NCI-H524 treated with DMSO at 0.1 percent for 48 hours (cell line): ENCODE measurements around the gene MARCHF3.
A peak's percentile ranks its signal among the peaks of the same experiment; 100 is the strongest.
"Not testable (repeated sequence)": the region's sequence is repeated elsewhere in the genome, so short reads cannot be mapped to it uniquely, and the experiment has no call there.

Source experiments
- DNase-seq: peaks from one replicate; lab custom pipeline; 2025; lab: John Stamatoyannopoulos, UW

MARCHF3 gene

GRCh38 chr5:126953640-126954039, 76.7 kb downstream of the MARCHF3 start:
- DNase-seq: no peak

DNA sequence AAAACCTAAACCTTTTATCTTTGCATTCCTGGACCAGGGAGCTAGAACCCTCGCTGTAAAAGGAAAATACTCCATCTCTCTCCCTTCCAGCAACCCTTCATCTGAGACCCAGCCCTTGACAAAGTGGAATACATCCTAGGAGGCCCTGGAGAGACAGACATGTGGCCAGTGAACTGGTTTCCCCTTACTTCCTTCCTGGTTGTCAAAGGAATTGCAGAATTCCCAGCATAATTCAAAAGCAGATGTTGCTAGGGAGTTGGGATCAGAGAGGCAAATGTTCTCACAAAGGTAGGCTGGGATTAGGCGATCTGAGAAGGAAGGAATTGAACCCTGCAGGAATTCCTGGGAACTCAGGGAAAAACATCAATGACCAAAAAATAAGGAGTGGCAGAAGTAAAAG, 80.9 kb downstream of the MARCHF3 start:
- no peak for DNase-seq

DNA sequence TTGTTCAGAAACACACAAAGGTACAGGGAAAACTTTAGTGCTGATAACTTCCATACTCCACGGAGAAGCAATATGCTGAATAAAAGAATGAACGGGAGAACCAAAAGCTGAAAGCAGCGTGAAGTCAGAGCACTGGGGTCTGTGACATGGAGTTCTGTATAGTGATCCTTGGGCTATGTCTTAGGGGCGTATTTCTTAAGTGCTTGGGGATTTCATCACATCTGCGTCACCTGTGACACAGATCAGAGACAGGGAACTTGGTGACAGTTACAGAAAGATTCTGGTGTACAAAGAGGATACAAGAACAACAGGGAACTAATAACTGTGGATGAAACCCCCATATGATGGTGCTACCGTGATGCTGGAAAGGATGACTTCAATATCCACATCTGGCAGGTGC, 81.9 kb downstream of the MARCHF3 start:
- no peak for DNase-seq

DNA sequence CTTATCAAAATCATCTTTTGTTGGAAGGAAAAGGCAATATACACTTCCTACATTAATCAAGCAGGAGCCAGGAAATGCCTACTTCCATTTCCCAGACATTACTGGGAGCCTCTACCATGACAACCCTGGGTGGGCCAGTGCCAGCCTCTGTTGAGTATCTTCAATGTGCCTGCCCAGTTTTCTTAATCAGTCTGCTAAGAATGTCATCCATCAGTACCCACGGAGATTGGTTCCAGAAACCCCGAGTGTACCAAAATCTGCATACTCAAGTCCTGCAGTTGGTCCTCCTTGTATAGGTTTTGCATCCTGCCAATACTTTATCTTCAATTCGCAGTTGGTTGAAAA, 82.4 kb downstream of the MARCHF3 start:
- DNase-seq: no peak

- no peak for DNase-seq
Observed at GRCh38 chr5:126947146-126948010, 83.0 kb downstream of the MARCHF3 start.

DNA sequence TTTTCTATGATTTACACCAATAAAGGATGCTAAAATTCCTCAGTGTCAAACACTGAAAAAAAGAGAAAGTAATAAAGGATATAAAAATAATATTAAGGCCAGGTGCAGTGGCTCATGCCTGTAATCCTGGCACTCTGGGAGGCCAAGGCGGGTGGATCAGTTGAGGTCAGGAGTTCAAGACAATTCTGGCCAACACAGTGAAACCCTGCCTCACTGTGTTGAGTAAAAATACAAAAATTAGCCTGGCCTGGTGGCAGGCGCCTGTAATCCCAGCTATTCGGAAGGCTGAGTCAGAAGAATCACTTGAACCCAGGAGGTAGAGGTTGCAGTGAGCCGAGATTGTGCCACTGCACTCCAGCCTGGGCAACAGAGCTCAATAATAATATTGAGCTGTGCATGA, 87.5 kb downstream of the MARCHF3 start:
- DNase-seq: not testable (repeated sequence)

GRCh38 chr5:126941403-126941802, 89.0 kb downstream of the MARCHF3 start:
- DNase-seq: no peak

DNA sequence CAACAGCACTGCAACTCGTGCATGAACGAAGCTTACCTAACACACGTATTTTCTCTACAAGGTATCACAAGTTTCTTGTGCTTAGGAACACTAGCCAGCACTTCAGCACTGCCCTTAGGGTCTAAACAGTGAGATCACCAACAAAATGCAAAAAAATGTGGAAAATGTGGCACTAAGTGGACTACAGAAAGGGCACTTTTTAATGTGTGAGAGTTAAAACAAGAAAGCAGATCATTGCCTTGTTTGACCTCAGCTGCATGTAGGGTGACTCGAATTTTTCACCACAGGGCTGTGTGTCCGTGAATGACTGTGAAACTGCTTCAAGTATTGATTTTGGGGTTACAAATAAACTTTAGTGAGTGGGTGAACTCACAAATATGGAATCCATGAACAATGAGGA, 90.5 kb downstream of the MARCHF3 start:
- DNase-seq: no peak

DNA sequence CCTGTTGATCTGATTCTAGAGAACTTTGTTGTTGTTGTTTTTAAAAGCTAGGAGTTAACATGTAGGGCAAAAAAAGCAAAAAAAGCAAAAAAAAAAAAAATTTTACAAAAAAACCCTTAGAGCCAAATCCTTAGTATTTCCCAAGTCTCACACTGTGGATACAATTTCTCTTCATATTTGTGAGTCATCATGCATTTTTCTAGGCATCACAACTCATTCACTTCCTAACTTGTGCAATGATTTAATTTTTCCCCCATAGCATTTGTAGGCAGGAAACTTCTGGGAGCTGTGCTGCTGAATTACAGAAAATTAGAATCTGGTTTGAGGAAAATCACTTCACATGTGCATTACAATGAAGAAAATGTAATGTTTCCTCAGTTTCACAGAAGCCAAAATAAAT, 91.9 kb downstream of the MARCHF3 start:
- DNase-seq: no peak

DNA sequence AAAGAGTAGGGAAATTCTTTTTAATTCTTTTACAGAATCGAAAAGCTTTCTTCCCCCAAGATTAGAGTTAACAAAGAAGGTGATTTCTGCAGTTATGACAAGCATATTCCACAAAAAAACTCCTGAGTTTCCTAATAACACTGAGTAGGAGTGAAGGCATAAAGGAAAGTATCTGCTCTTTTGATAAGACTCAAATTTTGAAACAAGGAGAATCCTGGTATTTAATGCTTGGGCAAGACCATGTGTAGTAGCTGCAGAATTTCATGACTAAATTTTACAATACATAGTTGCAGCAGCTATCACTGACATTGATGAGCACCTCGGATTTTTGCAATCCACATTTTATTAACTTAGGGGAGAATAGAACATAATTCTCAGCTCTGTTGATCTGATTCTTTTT, 92.6 kb downstream of the MARCHF3 start:
- DNase-seq: no peak

- DNase-seq: no peak
Observed at GRCh38 chr5:126936775-126937418, 93.5 kb downstream of the MARCHF3 start.

- DNase-seq: no peak
Observed at GRCh38 chr5:126931963-126932660, 98.2 kb downstream of the MARCHF3 start.

DNA sequence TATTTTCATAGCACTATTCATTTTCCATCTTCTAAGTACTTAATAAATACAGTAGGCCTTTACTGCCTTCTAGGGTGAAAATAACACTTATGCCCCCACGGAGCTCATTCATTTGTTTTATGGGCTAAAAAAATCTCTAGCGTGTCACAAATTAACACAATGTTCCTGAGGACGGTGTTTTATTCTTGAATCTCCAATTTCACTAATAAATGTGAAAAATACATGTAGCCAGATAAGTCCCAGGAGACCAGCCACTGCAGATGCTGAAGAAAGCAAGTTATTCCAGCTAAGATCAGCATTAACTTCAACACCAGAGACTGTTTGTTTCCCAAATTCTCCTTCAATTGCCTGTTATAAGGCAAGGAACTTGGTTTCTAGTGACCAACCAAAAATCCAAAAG, 102.3 kb downstream of the MARCHF3 start:
- no peak for DNase-seq

GRCh38 chr5:126927429-126927828, 102.9 kb downstream of the MARCHF3 start:
- peak; percentile 7 for DNase-seq

DNA sequence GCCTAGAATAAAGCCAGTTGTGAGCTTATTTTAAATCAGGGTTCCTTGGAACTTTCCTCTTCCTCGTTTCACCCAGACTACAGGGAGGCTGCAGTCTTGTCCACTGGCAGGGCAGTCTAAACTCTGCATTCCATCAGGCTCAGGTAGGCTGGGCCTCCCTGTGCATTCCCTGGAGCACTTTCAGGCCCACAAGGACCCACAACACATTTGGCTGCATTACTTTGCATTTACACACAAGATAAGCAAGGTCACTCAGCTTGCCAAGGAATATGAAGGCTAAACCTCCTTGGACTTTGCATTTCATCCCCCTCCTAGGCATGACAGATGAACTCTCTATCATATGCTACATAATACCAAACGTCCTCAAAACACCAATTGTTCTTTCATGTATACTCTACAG, 104.2 kb downstream of the MARCHF3 start:
- no peak for DNase-seq

- DNase-seq: no peak
Observed at GRCh38 chr5:126925482-126925881, 104.9 kb downstream of the MARCHF3 start.

DNA sequence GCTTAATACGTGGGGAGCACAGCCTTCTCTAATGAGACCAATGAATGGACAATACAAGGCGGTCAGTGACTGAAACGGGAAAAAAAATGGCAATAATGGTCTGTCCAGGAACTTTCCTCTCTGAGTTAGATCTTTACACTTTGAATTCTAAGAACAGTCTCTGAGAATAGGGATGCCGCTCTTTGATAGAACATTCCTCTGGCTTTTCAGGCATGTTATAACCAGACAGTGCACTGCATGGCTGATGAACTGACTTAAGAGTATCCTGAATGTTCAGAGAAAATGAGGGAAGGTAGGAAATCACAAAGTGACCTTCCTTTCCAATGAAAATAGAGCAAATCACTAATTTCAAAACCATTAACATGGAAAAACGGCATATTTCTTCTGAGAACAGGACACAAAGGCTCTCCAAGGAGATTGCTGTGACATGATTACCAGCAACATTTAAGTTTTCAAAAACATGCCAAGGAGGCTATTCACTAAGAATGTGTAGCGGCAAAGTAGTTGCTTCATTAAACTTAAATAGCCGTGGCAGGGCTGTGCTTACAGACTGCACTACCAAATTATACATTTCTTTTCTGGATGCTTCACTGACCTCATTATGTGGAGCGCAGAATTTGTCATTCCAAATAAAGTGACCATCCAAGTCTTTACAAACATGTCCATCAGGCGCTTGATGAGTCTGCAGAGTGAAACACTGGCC, 105.9 kb downstream of the MARCHF3 start:
- no peak for DNase-seq

DNA sequence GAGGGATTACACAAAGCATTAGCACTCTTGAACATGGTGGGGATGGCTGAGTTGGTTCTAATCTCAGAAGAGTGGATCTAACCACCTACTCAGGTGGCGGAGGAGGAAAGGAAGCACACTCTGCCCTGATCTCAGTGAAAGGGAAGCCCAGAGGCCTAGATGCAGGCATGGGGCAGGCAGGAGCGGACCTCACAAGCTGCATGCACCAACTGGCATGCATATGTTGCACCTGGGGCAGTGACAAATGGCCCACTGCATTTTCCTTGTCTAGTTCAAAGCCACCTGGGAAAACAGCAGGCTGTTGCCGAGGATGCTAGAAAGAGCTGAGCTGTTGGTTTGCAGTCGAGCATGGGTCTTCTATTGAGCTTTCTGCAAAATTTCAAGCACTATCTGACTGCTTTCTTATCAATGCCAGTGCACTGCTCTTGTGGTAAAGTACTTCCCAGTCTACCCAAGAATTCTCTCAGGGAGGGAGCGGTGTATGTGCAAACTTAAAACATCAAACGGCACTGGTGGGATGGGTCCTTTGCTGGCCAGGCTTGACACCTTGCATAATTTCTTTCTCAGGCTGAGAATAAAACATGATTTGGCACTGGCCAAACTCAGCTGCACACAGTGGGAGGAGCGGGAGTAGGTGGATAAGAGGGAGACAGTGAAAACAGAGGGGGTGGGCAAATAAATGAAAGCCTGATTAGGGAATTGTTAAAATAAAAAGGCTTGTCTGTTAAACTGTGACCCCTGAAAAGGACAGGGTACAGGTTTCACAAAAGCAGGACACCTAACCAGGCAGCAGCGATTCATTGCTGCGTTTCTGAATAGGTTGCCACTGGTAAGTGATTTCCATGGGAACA, 108.9 kb downstream of the MARCHF3 start:
- peak; percentile 21 for DNase-seq

GRCh38 chr5:126920291-126920690, 110.1 kb downstream of the MARCHF3 start:
- no peak for DNase-seq

- DNase-seq: no peak
Observed at GRCh38 chr5:126919566-126919965, 110.8 kb downstream of the MARCHF3 start.

DNA sequence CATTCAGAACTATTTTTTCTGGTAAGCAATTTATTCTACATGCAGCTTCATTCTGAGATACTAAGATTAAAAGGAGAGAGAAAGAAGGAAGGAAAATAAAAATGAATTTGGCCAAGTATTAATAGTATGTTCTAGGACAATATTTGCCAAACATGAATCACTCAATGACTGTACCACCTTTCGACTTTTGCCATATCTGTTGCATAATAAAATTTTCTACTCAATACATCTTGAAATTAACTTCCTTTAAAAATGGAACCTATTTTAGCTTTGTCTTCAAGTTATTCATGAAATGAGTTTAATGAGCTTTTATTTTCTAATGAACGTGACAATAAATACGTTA, 111.8 kb downstream of the MARCHF3 start:
- no peak for DNase-seq
